MM.1S (cell line): ENCODE measurements around the gene LPCAT2.

Source experiments
- DNase-seq: peaks from one replicate; pipeline ENCODE4 v3.0.0-alpha.2; 2015
- H2AFZ ChIP-seq: fragments of 300-600 bp; sonication (generic); 2 replicates; pipeline ENCODE4 v1.6.0; 2016; ENCODE audit warnings: antibody characterized with exemption, low read length
- H3F3A ChIP-seq: fragments of 300-600 bp; sonication (generic); 2 replicates; pipeline ENCODE4 v1.6.1; 2016; ENCODE audit warnings: mild to moderate bottlenecking, antibody characterized with exemption, low read length, moderate library complexity, mixed read lengths; ENCODE audit not compliant: insufficient read depth
- H3K27ac ChIP-seq: fragments of 300-600 bp; sonication (generic); 2 replicates; pipeline ENCODE4 v1.5.1; 2016; ENCODE audit warnings: mild to moderate bottlenecking, low read length
- H3K27me3 ChIP-seq: fragments of 300-600 bp; sonication (generic); replicated peaks from 2 replicates; pipeline ENCODE4 v1.6.0; 2016; ENCODE audit warnings: low read length; ENCODE audit not compliant: insufficient read depth
- H3K36me3 ChIP-seq: fragments of 300-600 bp; sonication (generic); replicated peaks from 2 replicates; pipeline ENCODE4 v1.6.1; 2016; ENCODE audit warnings: mild to moderate bottlenecking, low read length, mixed read lengths; ENCODE audit not compliant: insufficient read depth
- H3K4me1 ChIP-seq: fragments of 300-600 bp; sonication (generic); 2 replicates; pipeline ENCODE4 v1.6.1; 2016; ENCODE audit warnings: low read length, mixed read lengths
- H3K4me2 ChIP-seq: fragments of 300-600 bp; sonication (generic); 2 replicates; pipeline ENCODE4 v1.6.0; 2016; ENCODE audit warnings: low read depth, low read length
- H3K4me3 ChIP-seq: fragments of 300-600 bp; sonication (generic); 2 replicates; pipeline ENCODE4 v1.5.1; 2016; ENCODE audit warnings: low read length, mixed read lengths
- H3K79me2 ChIP-seq: fragments of 300-600 bp; sonication (generic); 2 replicates; pipeline ENCODE4 v1.6.1; 2016; ENCODE audit warnings: mixed run types, low read length, mixed read lengths
- H3K9ac ChIP-seq: fragments of 300-600 bp; sonication (generic); 2 replicates; pipeline ENCODE4 v1.6.1; 2016; ENCODE audit warnings: low read length, mixed read lengths
- H3K9me2 ChIP-seq: fragments of 300-600 bp; sonication (generic); replicated peaks from 2 replicates; pipeline ENCODE4 v1.6.1; 2016; ENCODE audit warnings: mild to moderate bottlenecking, low read length, mixed read lengths; ENCODE audit not compliant: insufficient read depth
- H3K9me3 ChIP-seq: fragments of 300-600 bp; sonication (generic); replicated peaks from 2 replicates; pipeline ENCODE4 v1.6.1; 2016; ENCODE audit warnings: mild to moderate bottlenecking, low read length, mixed read lengths; ENCODE audit not compliant: insufficient read depth
- H4K20me1 ChIP-seq: fragments of 300-600 bp; sonication (generic); 2 replicates; pipeline ENCODE4 v1.6.1; 2016; ENCODE audit warnings: mild to moderate bottlenecking, low read length, moderate library complexity, mixed read lengths; ENCODE audit not compliant: insufficient read depth
- EZH2 ChIP-seq: fragments of 300-600 bp; sonication (generic); optimal IDR thresholded peaks from 2 replicates; pipeline ENCODE3; 2017; ENCODE audit warnings: low read depth, mild to moderate bottlenecking, antibody characterized with exemption, low read length, mixed read lengths
- EZH2phosphoT487 ChIP-seq: fragments of 300-600 bp; sonication (generic); IDR thresholded peaks from 2 replicates; pipeline ENCODE4 v1.6.1; 2018; ENCODE audit warnings: antibody characterized with exemption, low read length
- TF ChIP-seq, protein P1 (sequence below): fragments of 300-600 bp; sonication (generic); IDR thresholded peaks from 2 replicates; pipeline ENCODE4 v1.5.1; 2016; ENCODE audit warnings: antibody characterized with exemption, low read length, mixed read lengths

LPCAT2 gene

DNA sequence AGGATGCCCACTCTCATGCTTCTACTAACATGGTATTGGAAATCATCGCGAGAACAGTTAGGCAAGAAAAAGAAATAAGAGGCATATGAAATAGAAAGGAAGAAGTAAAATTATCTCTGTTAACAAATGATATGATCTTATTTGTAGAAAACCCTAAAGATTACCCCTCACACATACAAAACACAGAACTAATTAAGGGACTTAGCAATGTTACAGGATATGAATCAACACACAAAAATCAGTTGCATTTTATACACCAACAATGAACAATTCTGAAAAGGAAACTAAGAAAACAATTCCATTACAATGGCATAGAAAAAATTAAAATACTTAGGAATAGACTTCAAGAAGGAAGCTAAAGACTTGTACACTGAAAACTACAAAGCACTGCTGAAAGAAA, 54.9 kb downstream of the LPCAT2 start:
- Histone ChIP-seq H2AFZ (no peak overlapping the region), H3F3A (no peaks in the 10 kb centered on the region), H3K27ac (no peak overlapping the region), H3K4me2 (no peak overlapping the region), H3K9ac (no peak overlapping the region), H3K4me1 (peaks cover 25% of the 10 kb centered on the region), H3K79me2 (no peaks in the 10 kb centered on the region), H4K20me1 (no peaks in the 10 kb centered on the region), H3K9me2 (no peaks in the 10 kb centered on the region), H3K9me3 (no peaks in the 10 kb centered on the region), H3K27me3 (no peaks in the 10 kb centered on the region), H3K36me3 (no peaks in the 10 kb centered on the region), H3K4me3 (no peak overlapping the region)
- no peak for TF ChIP-seq EZH2
- TF ChIP-seq EZH2phosphoT487: no peak
- no peak for DNase-seq

DNA sequence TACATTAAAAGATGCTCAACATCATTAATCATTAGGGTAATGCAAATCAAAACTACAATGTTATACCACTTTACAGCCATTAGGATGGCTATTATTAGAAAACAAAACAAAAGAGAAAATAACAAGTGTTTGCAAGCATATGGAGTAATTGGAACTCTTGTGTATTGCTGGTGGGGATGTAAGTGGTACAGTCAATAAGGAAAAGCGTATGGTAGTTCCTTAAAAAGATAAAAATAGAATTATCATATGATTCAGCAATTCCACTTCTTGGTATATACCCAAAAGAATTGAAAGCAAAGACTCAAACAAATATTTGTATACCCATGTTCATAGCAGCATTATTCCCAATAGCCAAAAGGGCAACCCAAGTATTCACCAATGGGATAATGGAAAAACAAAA, 56.2 kb downstream of the LPCAT2 start:
- H3K4me3 ChIP-seq: no peak overlapping the region
- H3K9me2 ChIP-seq: no peaks in the 10 kb centered on the region

GRCh38 chr16:55566432-55567175, 57.7 kb downstream of the LPCAT2 start, which contains the start of gene CAPNS2:
CAPNS2 (plus strand) TSS chr16:55566684; CDS start chr16:55566757, 73 bp downstream.
- H3K27me3 ChIP-seq: no peaks in the 10 kb centered on the region
- H3K9me2 ChIP-seq: no peaks in the 10 kb centered on the region
- no peaks in the 10 kb centered on the region for H3F3A ChIP-seq
- no peaks in the 10 kb centered on the region for H4K20me1 ChIP-seq
- H3K9ac ChIP-seq: no peak within 1 kb of the TSS
- no peak within 1 kb of the TSS for H2AFZ ChIP-seq
- no peaks in the 10 kb centered on the region for H3K9me3 ChIP-seq
- H3K4me1 ChIP-seq: peaks cover 25% of the 10 kb centered on the region
- H3K79me2 ChIP-seq: no peaks in the 10 kb centered on the region
- no peak within 1 kb of the TSS for H3K27ac ChIP-seq
- no peak within 1 kb of the TSS for H3K4me2 ChIP-seq
- no peak for DNase-seq
- H3K36me3 ChIP-seq: no peaks in the 10 kb centered on the region
- H3K4me3 ChIP-seq: no peak within 1 kb of the TSS
- TF ChIP-seq, protein P1, sequence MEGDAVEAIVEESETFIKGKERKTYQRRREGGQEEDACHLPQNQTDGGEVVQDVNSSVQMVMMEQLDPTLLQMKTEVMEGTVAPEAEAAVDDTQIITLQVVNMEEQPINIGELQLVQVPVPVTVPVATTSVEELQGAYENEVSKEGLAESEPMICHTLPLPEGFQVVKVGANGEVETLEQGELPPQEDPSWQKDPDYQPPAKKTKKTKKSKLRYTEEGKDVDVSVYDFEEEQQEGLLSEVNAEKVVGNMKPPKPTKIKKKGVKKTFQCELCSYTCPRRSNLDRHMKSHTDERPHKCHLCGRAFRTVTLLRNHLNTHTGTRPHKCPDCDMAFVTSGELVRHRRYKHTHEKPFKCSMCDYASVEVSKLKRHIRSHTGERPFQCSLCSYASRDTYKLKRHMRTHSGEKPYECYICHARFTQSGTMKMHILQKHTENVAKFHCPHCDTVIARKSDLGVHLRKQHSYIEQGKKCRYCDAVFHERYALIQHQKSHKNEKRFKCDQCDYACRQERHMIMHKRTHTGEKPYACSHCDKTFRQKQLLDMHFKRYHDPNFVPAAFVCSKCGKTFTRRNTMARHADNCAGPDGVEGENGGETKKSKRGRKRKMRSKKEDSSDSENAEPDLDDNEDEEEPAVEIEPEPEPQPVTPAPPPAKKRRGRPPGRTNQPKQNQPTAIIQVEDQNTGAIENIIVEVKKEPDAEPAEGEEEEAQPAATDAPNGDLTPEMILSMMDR: no peak
- TF ChIP-seq EZH2phosphoT487 (no peak), EZH2 (no peak)

More for the DNA sequence above, 56.2 kb downstream of the LPCAT2 start:
- TF ChIP-seq EZH2 (no peak), EZH2phosphoT487 (no peak)
- TF ChIP-seq, protein P1: no peak
- Histone ChIP-seq H3K27ac (no peak overlapping the region), H3K9ac (no peak overlapping the region), H3K27me3 (no peaks in the 10 kb centered on the region), H3F3A (no peaks in the 10 kb centered on the region), H3K36me3 (no peaks in the 10 kb centered on the region), H4K20me1 (no peaks in the 10 kb centered on the region), H3K9me3 (no peaks in the 10 kb centered on the region), H2AFZ (no peak overlapping the region), H3K79me2 (no peaks in the 10 kb centered on the region), H3K4me1 (peaks cover 25% of the 10 kb centered on the region), H3K4me2 (no peak overlapping the region)
- DNase-seq: no peak

GRCh38 chr16:55567382-55567781, 58.5 kb downstream of the LPCAT2 start:
- DNase-seq: no peak
- TF ChIP-seq EZH2phosphoT487 (no peak), EZH2 (no peak)
- TF ChIP-seq, protein P1: no peak
- H3K79me2 ChIP-seq: no peaks in the 10 kb centered on the region

More at GRCh38 chr16:55567382-55567781, 58.5 kb downstream of the LPCAT2 start:
- Histone ChIP-seq H4K20me1 (no peaks in the 10 kb centered on the region), H3K9ac (no peak overlapping the region), H3K27ac (no peak overlapping the region), H2AFZ (no peak overlapping the region), H3K9me2 (no peaks in the 10 kb centered on the region), H3F3A (no peaks in the 10 kb centered on the region), H3K4me3 (no peak overlapping the region), H3K4me2 (no peak overlapping the region), H3K27me3 (no peaks in the 10 kb centered on the region), H3K36me3 (no peaks in the 10 kb centered on the region), H3K9me3 (no peaks in the 10 kb centered on the region), H3K4me1 (peaks cover 25% of the 10 kb centered on the region)
